Neuronal stem cell (in vitro differentiated cells): Measurements from ENCODE around the gene IGSF11.
"Not testable (repeated sequence)": the region's sequence is repeated elsewhere in the genome, so short reads cannot be mapped to it uniquely, and the experiment has no call there.

ENCODE experiments used
- DNase-seq: peaks from one replicate; pipeline ENCODE4 v3.0.0-alpha.2; 2013; ENCODE audit warnings: low spot score
- H2AFZ ChIP-seq: one replicate; pipeline ENCODE4 v1.6.1; 2013; ENCODE audit warnings: mild to moderate bottlenecking, low read length, inconsistent platforms
- H2AK5ac ChIP-seq: 2 replicates; pipeline ENCODE4 v1.6.1; 2013; ENCODE audit warnings: low read depth, mild to moderate bottlenecking, inconsistent platforms, low read length, moderate library complexity, mixed read lengths
- H2BK120ac ChIP-seq: 2 replicates; pipeline ENCODE4 v1.6.1; 2013; ENCODE audit warnings: low read depth, mild to moderate bottlenecking, inconsistent platforms, low read length, moderate library complexity, mixed read lengths
- H2BK12ac ChIP-seq: one replicate; pipeline ENCODE4 v1.6.1; 2013; ENCODE audit warnings: low read length, inconsistent platforms
- H2BK15ac ChIP-seq: 2 replicates; pipeline ENCODE4 v1.6.1; 2013; ENCODE audit warnings: mild to moderate bottlenecking, low read length, inconsistent platforms, mixed read lengths
- H2BK5ac ChIP-seq: one replicate; pipeline ENCODE4 v1.6.1; 2013; ENCODE audit warnings: inconsistent platforms, mild to moderate bottlenecking, low read length, moderate library complexity
- H3K14ac ChIP-seq: one replicate; pipeline ENCODE4 v1.6.1; 2013; ENCODE audit warnings: low read length, inconsistent platforms
- H3K18ac ChIP-seq: 2 replicates; pipeline ENCODE4 v1.6.1; 2013; ENCODE audit warnings: low read length, inconsistent platforms
- H3K23ac ChIP-seq: 2 replicates; pipeline ENCODE4 v1.6.1; 2013; ENCODE audit warnings: low read depth, mild to moderate bottlenecking, mixed read lengths, low read length, inconsistent platforms; ENCODE audit not compliant: poor library complexity
- H3K27ac ChIP-seq: replicated peaks from 3 replicates; pipeline ENCODE4 v1.5.1; 2013; ENCODE audit warnings: low read length, inconsistent platforms
- H3K27me3 ChIP-seq, 3 experiments: 2 replicates each; pipeline ENCODE4 v1.6.1; 2013; ENCODE audit warnings: low read length in 3 of 3, mild to moderate bottlenecking in 2 of 3, inconsistent platforms in 1 of 3, low read depth in 1 of 3, mixed read lengths in 1 of 3, moderate library complexity in 1 of 3; ENCODE audit not compliant: control insufficient read depth in 3 of 3, insufficient read depth in 3 of 3
- H3K36me3 ChIP-seq, 2 donors: replicated peaks in 1 of 2; 2 replicates each; pipeline ENCODE4 v1.6.1; 2013; ENCODE audit warnings: low read length in 2 of 2; ENCODE audit not compliant: control insufficient read depth in 2 of 2, insufficient read depth in 2 of 2
- H3K4ac ChIP-seq: 2 replicates; pipeline ENCODE4 v1.6.1; 2013; ENCODE audit warnings: inconsistent platforms, mild to moderate bottlenecking, low read length, moderate library complexity
- H3K4me1 ChIP-seq, 2 donors: 1 replicate in 1 of 2; 2 replicates in 1 of 2; pipeline ENCODE4 v1.6.1; 2013; ENCODE audit warnings: low read length in 2 of 2, low read depth in 1 of 2; ENCODE audit not compliant: control insufficient read depth in 2 of 2, insufficient read depth in 1 of 2
- H3K4me2 ChIP-seq: one replicate; pipeline ENCODE4 v1.6.1; 2013; ENCODE audit warnings: mild to moderate bottlenecking, low read length, inconsistent platforms; ENCODE audit not compliant: insufficient read depth, poor library complexity, severe bottlenecking
- H3K4me3 ChIP-seq, 2 donors: 2 replicates each; pipeline ENCODE4 v1.5.1; 2013; ENCODE audit warnings: low read length in 2 of 2, mild to moderate bottlenecking in 2 of 2, inconsistent platforms in 1 of 2, moderate library complexity in 1 of 2
- H3K79me1 ChIP-seq: one replicate; pipeline ENCODE4 v1.6.1; 2013; ENCODE audit warnings: low read depth, mild to moderate bottlenecking, inconsistent platforms, low read length, moderate library complexity
- H3K9ac ChIP-seq: one replicate; pipeline ENCODE4 v1.6.1; 2013; ENCODE audit warnings: mild to moderate bottlenecking, low read depth, low read length, inconsistent platforms; ENCODE audit not compliant: poor library complexity
- H3K9me3 ChIP-seq, 2 donors: replicated peaks in 1 of 2; 2 replicates each; pipeline versions ENCODE3 to v1.6.1; 2013; ENCODE audit warnings: low read length in 2 of 2, mild to moderate bottlenecking in 2 of 2, inconsistent platforms in 1 of 2, low read depth in 1 of 2, mixed read lengths in 1 of 2, moderate library complexity in 1 of 2; ENCODE audit not compliant: control insufficient read depth in 2 of 2, insufficient read depth in 1 of 2
- H4K8ac ChIP-seq: one replicate; pipeline ENCODE4 v1.6.1; 2013; ENCODE audit warnings: low read depth, mild to moderate bottlenecking, inconsistent platforms, low read length, moderate library complexity
- H4K91ac ChIP-seq: one replicate; pipeline ENCODE4 v1.6.1; 2013; ENCODE audit warnings: low read length, low read depth, mild to moderate bottlenecking, inconsistent platforms; ENCODE audit not compliant: poor library complexity
- WGBS, 2 donors: extraction: QIAGEN DNeasy Blood & Tissue Kit; methylation state at CpG; one replicate each; pipeline ENCODE4 v1.1.7; 2013; ENCODE audit warnings: missing lambda C conversion rate in 2 of 2, mixed read lengths in 1 of 2; ENCODE audit not compliant: insufficient read length in 2 of 2, insufficient replicate concordance in 1 of 2; ENCODE audit errors: extremely low coverage in 2 of 2; 5-methylcytosine and 5-hydroxymethylcytosine counted together

The IGSF11 gene

DNA sequence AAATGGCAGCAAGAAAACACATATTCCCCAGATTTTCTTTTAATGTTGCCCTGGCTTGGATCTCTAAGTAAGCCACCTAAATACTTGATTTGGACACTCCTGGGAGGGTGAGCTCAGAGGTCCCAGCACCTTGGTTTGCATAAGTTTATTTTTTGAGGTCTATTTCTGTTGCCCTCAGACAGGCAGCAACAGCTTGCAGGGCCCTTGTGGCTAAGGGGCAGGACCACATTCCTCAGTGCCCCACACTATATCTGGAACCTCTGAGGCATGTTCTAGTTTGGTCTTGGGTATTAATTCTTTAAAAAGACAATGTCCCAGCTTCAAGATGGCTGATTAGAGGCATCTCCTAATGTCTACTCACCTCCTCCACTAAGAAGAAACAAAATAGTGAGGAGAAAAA, 57.5 kb downstream of the IGSF11 start:
- Histone ChIP-seq H3K4me3 (no peak overlapping the region), H2AFZ (no peak overlapping the region), H2BK15ac (no peak overlapping the region), H3K27me3 (no peaks in the 10 kb centered on the region), H2AK5ac (no peak overlapping the region), H3K9me3 (no peaks in the 10 kb centered on the region), H3K14ac (no peak overlapping the region), H3K4me1 (no peaks in the 10 kb centered on the region), H3K4ac (no peak overlapping the region), H2BK120ac (no peak overlapping the region), H2BK12ac (no peak overlapping the region), H3K79me1 (no peaks in the 10 kb centered on the region), H3K36me3 (no peaks in the 10 kb centered on the region), H3K9ac (no peak overlapping the region), H3K18ac (no peak overlapping the region), H3K23ac (no peak overlapping the region), H4K8ac (no peak overlapping the region), H4K91ac (no peak overlapping the region), H3K4me2 (no peak overlapping the region), H2BK5ac (no peak overlapping the region), H3K27ac (no peak overlapping the region)
- DNase-seq = no peak

DNA sequence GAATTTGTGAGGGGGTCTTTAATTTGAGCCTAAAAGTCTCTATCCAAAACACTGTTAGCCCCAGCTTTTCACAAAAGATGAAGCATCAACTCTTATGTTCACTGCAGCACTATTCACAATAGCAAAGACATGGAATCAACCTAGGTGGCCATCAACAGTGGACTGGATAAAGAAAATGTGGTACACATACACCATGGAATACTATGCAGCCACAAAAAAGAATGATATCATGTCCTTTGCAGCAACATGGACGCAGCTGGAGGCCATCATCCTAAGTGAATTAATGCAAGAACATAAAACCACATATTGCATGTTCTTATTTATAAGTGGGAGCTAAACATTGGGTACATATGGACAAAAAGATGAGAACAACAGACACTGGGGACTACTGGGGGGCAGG, 59.2 kb downstream of the IGSF11 start:
- WGBS, 2 donors = no CpG with 5 or more reads among the region's 1 CpG
- H3K79me1 ChIP-seq, H4K91ac ChIP-seq, H3K4ac ChIP-seq, H4K8ac ChIP-seq, H3K23ac ChIP-seq, H2AK5ac ChIP-seq, H3K18ac ChIP-seq, H3K9ac ChIP-seq, H3K4me3 ChIP-seq, H2BK15ac ChIP-seq, H3K9me3 ChIP-seq, H2AFZ ChIP-seq, H2BK120ac ChIP-seq, H3K27ac ChIP-seq, DNase-seq, H3K36me3 ChIP-seq, H3K4me2 ChIP-seq, H3K14ac ChIP-seq, H2BK5ac ChIP-seq, H3K27me3 ChIP-seq, H2BK12ac ChIP-seq, H3K4me1 ChIP-seq: not testable (repeated sequence)

DNA sequence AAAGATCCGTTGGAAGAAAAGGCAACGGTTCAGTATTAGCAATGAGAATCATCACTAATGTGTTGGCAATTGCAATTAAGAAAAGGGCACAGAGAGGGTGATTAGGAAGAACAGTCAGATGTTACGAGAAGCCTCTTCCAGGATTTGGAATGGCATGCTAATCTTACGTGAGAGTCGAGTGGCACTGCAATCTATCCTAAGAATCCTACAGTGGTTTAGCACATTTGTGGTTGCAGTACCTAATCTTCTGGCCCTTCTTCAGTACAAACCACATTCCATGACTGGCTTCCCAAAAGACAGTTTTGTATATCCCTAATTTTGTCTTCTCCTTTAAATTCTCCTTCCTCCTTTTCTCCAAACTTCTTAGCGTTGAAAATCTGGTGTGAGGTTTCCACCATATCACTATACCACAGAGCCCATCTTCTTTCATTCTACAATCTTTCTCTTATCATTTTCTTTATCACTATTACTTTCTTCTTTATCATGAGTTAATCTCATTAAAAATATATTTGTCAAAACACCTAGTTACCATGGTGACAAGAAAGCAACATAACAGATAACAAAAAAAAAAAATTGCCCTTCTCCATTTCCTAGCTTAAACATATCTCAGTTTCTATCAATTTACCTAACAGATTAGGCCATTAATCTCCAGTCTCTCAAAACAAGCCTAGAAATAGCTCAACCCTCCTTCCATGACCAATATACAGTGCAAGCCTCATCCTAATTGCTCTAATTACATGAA, 60.1 kb downstream of the IGSF11 start:
- no peaks in the 10 kb centered on the region for H3K9me3 ChIP-seq
- H3K4me3 ChIP-seq = no peak overlapping the region
- no CpG with 5 or more reads among the region's 6 CpGs for WGBS, 2 donors
- H3K18ac ChIP-seq = no peak overlapping the region
- no peak for DNase-seq
- H4K8ac ChIP-seq = no peak overlapping the region
- H3K4ac ChIP-seq = no peak overlapping the region
- no peak overlapping the region for H3K14ac ChIP-seq
- no peak overlapping the region for H3K23ac ChIP-seq
- H3K4me2 ChIP-seq = no peak overlapping the region
- H2AK5ac ChIP-seq = no peak overlapping the region
- no peak overlapping the region for H2BK5ac ChIP-seq
- H4K91ac ChIP-seq = no peak overlapping the region
- H3K27ac ChIP-seq = no peak overlapping the region
- no peaks in the 10 kb centered on the region for H3K36me3 ChIP-seq
- no peak overlapping the region for H2BK12ac ChIP-seq
- no peak overlapping the region for H2BK15ac ChIP-seq
- no peaks in the 10 kb centered on the region for H3K27me3 ChIP-seq
- H3K79me1 ChIP-seq = no peaks in the 10 kb centered on the region
- H2BK120ac ChIP-seq = no peak overlapping the region
- no peaks in the 10 kb centered on the region for H3K4me1 ChIP-seq
- no peak overlapping the region for H3K9ac ChIP-seq
- H2AFZ ChIP-seq = no peak overlapping the region

DNA sequence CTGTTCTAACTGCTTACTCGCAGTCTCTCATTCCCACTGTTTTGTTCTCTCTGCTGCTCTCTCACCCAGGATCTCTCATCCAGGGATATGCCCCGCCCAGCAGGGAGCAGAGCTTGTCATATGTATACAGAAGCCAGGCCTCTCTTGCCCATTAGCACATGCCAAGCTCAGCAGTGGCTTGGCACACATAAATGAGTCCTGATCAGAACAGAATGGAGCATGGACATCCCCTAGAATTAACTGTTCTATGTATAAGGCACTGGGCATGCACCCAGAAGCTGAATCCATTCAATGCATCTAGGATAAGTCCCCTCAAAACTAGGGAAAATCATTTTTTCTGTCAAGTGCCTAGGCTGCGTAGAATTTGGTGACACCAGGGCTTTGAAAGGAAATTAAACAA, 61.6 kb downstream of the IGSF11 start:
- Histone ChIP-seq H4K91ac (no peak overlapping the region), H3K27ac (no peak overlapping the region), H2BK12ac (no peak overlapping the region), H3K9ac (no peak overlapping the region), H2BK5ac (no peak overlapping the region), H3K18ac (no peak overlapping the region), H3K14ac (no peak overlapping the region), H3K4ac (no peak overlapping the region), H3K36me3 (no peaks in the 10 kb centered on the region), H2AFZ (no peak overlapping the region), H3K79me1 (no peaks in the 10 kb centered on the region), H3K4me1 (peaks cover 0 to 3% of the 10 kb centered on the region in 2 donors), H2BK120ac (no peak overlapping the region), H3K4me3 (no peak overlapping the region), H3K27me3 (no peaks in the 10 kb centered on the region), H3K23ac (no peak overlapping the region), H3K9me3 (no peaks in the 10 kb centered on the region), H2BK15ac (no peak overlapping the region), H2AK5ac (no peak overlapping the region), H3K4me2 (no peak overlapping the region), H4K8ac (no peak overlapping the region)
- no peak for DNase-seq
- no CpG with 5 or more reads among the region's 3 CpGs for WGBS, 2 donors
